Subcutaneous abdominal adipose tissue (tissue), 5 donors: ENCODE data around the gene UTP14A.

Source experiments
- H3K27ac ChIP-seq: one replicate; pipeline ENCODE4 v1.7.0; 2013; ENCODE audit warnings: low read depth, mild to moderate bottlenecking, inconsistent platforms, low read length, moderate library complexity
- H3K27me3 ChIP-seq, 5 donors: one replicate each; pipeline ENCODE4 v1.7.0; 2013; ENCODE audit warnings: low read length in 5 of 5, inconsistent platforms in 1 of 5; ENCODE audit not compliant: control insufficient read depth in 5 of 5, insufficient read depth in 4 of 5
- H3K36me3 ChIP-seq, 5 donors: one replicate each; pipeline ENCODE4 v1.7.0; 2013; ENCODE audit warnings: low read length in 5 of 5; ENCODE audit not compliant: control insufficient read depth in 5 of 5, insufficient read depth in 5 of 5
- H3K4me1 ChIP-seq, 5 donors: one replicate each; pipeline ENCODE4 v1.7.0; 2013; ENCODE audit warnings: low read length in 5 of 5, mild to moderate bottlenecking in 3 of 5, moderate library complexity in 1 of 5; ENCODE audit not compliant: control insufficient read depth in 5 of 5, insufficient read depth in 5 of 5
- H3K4me3 ChIP-seq, 5 donors: one replicate each; pipeline ENCODE4 v1.7.0; 2013; ENCODE audit warnings: low read length in 5 of 5, low read depth in 1 of 5
- H3K9ac ChIP-seq, 5 donors: one replicate each; pipeline ENCODE4 v1.7.0; 2013; ENCODE audit warnings: low read length in 5 of 5, mild to moderate bottlenecking in 4 of 5, moderate library complexity in 3 of 5
- H3K9me3 ChIP-seq, 5 donors: one replicate each; pipeline ENCODE4 v1.7.0; 2013; ENCODE audit warnings: low read length in 5 of 5; ENCODE audit not compliant: control insufficient read depth in 5 of 5
- donor health status: healthy.
- donor health status: healthy.
- donor health status: healthy.
- donor health status: healthy.
- donor health status: healthy.

The UTP14A gene

DNA sequence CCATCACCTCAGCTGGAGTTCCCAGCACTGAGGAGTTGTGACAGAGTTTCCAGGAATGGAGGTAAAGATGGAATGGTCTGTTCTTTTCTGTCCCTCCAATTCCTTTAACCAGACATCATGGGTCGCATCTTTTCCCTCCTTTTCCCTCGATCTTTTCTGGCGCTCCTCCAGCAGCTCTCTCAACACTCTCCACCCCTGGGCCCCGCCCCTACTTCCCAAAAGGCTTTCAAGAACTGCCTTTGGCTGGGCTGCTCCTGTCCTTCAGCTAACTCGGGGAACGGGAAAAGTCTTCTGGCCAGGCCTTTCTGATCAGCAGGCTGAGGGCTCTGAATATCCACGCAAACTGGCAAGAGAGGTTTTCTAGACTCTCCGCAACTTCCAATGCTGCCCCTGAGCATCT is 34.0 kb downstream of the UTP14A start:
- Histone ChIP-seq H3K27ac (no peak overlapping the region), H3K4me1 (no peaks in the 10 kb centered on the region), H3K9me3 (no peaks in the 10 kb centered on the region)

DNA sequence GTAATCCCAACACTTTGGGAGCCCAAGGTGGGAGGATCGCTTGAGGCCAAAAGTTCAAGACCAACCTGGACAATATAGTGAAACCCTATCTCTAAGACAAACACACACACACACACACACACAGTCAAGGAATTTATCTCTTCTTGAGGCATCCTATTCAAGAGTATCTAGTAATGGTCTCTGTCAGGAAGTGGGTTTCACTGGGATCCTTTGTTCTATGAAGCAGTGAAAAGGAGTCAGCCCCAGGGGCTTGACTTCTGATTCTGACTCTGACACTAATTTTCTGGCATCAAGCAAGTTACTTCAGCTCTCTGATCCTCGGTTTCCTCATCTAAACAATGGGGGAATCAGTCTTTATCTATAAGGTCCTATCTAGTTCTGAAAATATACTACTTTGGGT is 34.8 kb downstream of the UTP14A start:
- Histone ChIP-seq H3K27me3 (peaks cover 0 to 24% (median 9%) of the 10 kb centered on the region in 5 donors), H3K4me1 (no peaks in the 10 kb centered on the region), H3K27ac (no peak overlapping the region), H3K36me3 (no peaks in the 10 kb centered on the region), H3K4me3 (no peak overlapping the region), H3K9ac (no peak overlapping the region), H3K9me3 (no peaks in the 10 kb centered on the region)

More for the DNA sequence above, 34.0 kb downstream of the UTP14A start:
- no peak overlapping the region for H3K9ac ChIP-seq
- no peak overlapping the region for H3K4me3 ChIP-seq
- no peaks in the 10 kb centered on the region for H3K36me3 ChIP-seq
- H3K27me3 ChIP-seq = peaks cover 0 to 21% (median 9%) of the 10 kb centered on the region in 5 donors

DNA sequence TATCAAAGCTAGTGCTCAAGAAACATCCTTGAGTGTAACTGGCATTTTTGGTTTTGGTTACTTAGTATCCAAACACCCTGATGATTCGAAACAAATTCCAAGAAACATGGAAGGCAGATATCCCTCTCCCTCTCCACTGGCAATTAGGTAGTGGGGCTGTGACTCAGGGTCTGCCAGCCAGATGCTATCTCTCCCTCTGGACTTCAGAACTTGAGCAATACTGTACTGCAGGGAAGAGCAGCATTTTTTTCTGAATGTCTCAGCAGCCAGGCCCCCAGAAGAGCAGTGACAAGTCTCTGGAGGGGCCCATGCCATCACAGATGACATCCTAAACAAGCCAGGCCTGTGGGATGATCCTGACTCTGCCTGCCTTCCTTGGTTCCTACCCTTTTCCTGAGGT is 39.2 kb downstream of the UTP14A start:
- no peaks in the 10 kb centered on the region for H3K4me1 ChIP-seq
- H3K9ac ChIP-seq = no peak overlapping the region
- peaks cover 0 to 12% (median 2%) of the 10 kb centered on the region in 5 donors for H3K27me3 ChIP-seq
- no peak overlapping the region for H3K27ac ChIP-seq
- H3K9me3 ChIP-seq = no peaks in the 10 kb centered on the region
- H3K4me3 ChIP-seq = no peak overlapping the region
- no peaks in the 10 kb centered on the region for H3K36me3 ChIP-seq

DNA sequence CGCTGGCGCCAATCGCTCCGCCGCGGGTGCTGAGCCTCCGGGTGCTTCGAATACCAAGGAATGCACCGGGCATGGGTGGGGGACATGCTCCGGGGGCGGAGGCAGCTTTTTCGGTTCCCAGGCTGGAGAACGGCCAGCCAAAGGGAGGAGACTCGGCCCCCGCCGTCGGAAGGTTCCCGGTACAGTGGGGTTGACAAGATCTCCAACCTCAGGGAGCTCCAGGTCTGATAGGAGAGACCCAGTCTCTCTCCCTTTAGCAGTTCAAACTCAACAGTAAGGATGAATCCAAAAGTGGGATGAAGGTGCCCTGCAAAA is 47.3 kb downstream of the UTP14A start:
- H3K9ac ChIP-seq = no peak overlapping the region
- H3K36me3 ChIP-seq = no peaks in the 10 kb centered on the region
- H3K4me1 ChIP-seq = peaks cover 0 to 15% (median 10%) of the 10 kb centered on the region in 5 donors
- H3K27ac ChIP-seq = no peak overlapping the region
- peak overlapping the region in 1 of 5 donors; percentile 56 for H3K4me3 ChIP-seq
- peaks cover 5 to 23% (median 14%) of the 10 kb centered on the region in 5 donors for H3K27me3 ChIP-seq
- peaks cover 0 to 3% (median 0%) of the 10 kb centered on the region in 5 donors for H3K9me3 ChIP-seq

DNA sequence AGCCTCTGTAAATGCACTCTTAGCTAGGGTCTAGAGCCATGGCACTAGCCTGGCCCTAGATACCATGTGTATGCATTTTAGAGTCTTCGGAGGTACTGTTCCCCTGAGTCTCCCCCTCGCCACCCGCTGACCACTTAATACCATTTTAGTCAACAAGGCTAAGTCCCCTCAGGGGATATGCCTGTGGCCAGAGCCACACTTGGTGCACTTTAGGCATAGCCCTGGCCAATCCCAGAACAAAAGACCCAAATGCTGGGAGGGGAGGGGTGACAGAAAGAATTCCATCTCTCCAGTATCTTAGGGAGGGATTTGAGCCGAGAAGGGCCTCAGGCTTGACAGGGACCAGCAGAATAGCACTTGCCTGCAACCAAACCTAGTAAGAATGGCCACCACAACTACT is 47.9 kb downstream of the UTP14A start:
- Histone ChIP-seq H3K9ac (no peak overlapping the region), H3K27me3 (peaks cover 5 to 23% (median 14%) of the 10 kb centered on the region in 5 donors), H3K4me3 (no peak overlapping the region), H3K4me1 (peaks cover 0 to 15% (median 10%) of the 10 kb centered on the region in 5 donors), H3K36me3 (no peaks in the 10 kb centered on the region), H3K27ac (no peak overlapping the region), H3K9me3 (peaks cover 0 to 3% (median 0%) of the 10 kb centered on the region in 5 donors)

DNA sequence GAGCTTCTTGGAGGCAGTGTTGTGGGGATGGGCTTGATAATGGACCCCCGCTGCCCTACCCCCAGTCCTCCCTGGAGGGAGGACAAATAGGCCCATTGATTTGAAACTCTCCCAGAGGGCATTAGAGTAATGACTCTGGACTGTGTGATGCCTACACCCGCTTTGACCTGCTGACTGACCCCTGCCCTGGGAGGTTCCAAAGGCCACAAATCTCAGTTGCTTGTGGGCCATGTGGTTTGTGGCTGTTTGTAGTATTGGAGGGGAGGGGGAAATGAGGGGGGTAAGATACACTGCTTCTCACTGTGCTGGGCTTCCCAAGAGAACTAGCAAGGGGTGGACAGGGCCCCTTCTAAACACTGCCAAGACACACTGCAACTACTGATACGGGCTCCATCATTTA is 48.8 kb downstream of the UTP14A start:
- peaks cover 0 to 3% (median 0%) of the 10 kb centered on the region in 5 donors for H3K9me3 ChIP-seq
- no peak overlapping the region for H3K27ac ChIP-seq
- H3K4me3 ChIP-seq = no peak overlapping the region
- H3K36me3 ChIP-seq = no peaks in the 10 kb centered on the region
- H3K4me1 ChIP-seq = peaks cover 0 to 20% (median 14%) of the 10 kb centered on the region in 5 donors
- no peak overlapping the region for H3K9ac ChIP-seq
- H3K27me3 ChIP-seq = peaks cover 5 to 23% (median 16%) of the 10 kb centered on the region in 5 donors

DNA sequence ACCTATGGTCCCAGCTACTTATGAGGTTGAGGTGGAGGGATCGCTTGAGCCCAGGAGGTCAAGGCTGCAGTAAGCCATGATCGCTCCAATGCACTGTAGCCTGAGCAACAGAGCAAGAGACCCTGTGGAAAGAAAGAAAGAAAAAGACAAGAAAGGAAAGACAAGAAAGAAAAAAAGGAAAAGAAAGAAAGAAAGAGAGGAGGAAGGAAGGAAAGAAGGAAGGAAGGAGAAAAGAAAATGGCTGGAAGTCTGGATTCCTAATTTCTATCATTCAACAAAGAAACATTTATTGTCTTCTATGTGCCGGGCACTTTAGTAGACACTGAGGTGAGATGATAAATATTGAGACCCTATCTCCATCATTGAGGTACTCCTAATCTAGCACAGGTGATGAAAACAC is 49.7 kb downstream of the UTP14A start:
- Histone ChIP-seq H3K4me3 (no peak overlapping the region), H3K27ac (no peak overlapping the region), H3K4me1 (peaks cover 0 to 20% (median 14%) of the 10 kb centered on the region in 5 donors), H3K9ac (no peak overlapping the region), H3K36me3 (no peaks in the 10 kb centered on the region), H3K9me3 (peaks cover 0 to 3% (median 0%) of the 10 kb centered on the region in 5 donors), H3K27me3 (peaks cover 5 to 23% (median 16%) of the 10 kb centered on the region in 5 donors)

DNA sequence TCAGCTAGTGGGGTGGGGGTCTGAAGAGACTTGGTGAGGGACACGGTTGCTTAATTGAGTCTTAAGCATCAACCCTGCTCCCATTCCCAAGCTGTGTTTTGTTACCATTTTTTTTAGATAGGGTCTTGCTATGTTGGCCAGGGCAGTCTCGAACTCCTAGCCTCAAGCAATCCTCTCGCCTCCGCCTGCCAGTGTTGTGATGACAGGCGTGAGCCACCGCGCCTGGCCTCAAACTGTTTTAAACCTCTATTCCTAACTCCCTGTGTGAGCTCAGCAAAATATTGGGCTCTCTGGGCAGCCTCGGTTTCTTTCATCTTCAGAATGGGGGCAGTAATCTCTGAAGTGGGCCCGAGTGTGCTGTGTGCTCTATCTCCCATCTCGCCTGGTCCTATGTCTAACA is 50.2 kb downstream of the UTP14A start:
- Histone ChIP-seq H3K4me1 (peaks cover 0 to 20% (median 14%) of the 10 kb centered on the region in 5 donors), H3K27ac (no peak overlapping the region), H3K27me3 (peaks cover 5 to 23% (median 18%) of the 10 kb centered on the region in 5 donors), H3K9ac (no peak overlapping the region), H3K9me3 (peaks cover 0 to 3% (median 0%) of the 10 kb centered on the region in 5 donors), H3K4me3 (no peak overlapping the region), H3K36me3 (no peaks in the 10 kb centered on the region)

DNA sequence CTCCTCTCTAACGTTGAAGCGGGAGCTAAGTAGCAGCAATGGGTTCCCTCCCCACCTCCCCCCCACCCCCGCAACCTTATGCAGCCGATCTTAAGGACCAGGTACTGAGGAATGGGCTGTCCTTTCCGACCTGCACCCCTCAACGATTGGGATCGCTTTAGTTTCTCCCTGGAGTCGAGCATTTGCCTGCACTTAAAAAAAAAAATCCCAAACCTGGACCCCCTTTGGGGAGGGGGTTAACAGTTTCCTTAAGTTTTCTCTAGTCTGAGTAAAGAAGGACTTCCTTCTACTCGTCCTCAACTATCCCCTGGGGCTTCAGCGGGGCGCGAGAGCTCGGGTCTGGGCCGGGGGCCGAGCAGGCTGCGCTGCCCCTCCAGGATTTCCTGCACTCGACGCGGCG is 50.8 kb downstream of the UTP14A start:
- Histone ChIP-seq H3K4me1 (peaks cover 0 to 27% (median 16%) of the 10 kb centered on the region in 5 donors), H3K27ac (no peak overlapping the region), H3K9me3 (peaks cover 0 to 3% (median 0%) of the 10 kb centered on the region in 5 donors), H3K9ac (peak overlapping the region in 1 of 5 donors; percentile 42), H3K4me3 (peak overlapping the region in 2 of 5 donors; percentile 27 to 60), H3K36me3 (no peaks in the 10 kb centered on the region), H3K27me3 (peaks cover 7 to 23% (median 17%) of the 10 kb centered on the region in 5 donors)

DNA sequence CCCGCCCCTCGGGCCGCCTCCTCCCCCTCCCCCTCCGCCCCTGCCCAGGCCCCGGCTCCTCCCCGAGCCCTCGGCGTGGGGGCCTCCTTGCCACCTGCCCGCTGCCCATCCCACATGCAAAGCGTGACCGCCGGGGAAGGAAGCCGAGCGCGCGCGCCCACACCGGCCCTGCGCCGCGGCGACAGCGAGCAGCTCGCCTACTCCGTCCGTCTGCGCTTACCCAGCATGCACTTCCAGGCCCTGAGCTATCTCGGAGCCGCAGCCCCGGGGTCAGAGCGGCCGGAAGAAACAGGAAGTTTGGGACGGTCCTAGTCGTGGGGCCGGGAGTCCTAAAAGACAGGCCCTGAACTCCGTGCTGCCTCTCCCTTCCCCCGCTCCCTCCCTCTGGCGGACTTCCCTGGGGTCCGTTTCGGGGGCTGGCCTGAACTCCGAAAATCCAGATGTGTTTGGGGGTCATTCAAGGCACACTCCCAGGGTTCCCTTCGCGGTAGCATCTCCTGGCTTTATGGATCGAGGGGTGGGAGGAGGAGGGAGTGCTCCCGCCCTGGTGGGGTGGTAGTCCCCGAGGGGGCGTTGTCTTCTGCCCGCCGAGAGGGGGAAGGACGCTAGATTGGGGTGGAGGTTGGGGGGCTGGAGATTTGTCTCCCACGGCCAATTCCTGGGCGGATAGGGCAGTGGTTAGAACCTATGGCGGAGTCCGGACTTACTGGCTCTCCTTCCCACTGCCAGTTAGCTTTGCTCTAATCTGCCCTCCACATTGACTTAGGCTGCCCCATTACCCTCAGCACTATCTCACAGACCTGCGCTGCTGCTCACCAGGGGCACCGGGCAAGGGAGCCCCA is 51.5 kb downstream of the UTP14A start:
- H3K9ac ChIP-seq = peak overlapping the region in 3 of 5 donors; percentile 12 to 65 (median 49)
- H3K9me3 ChIP-seq = peaks cover 0 to 3% (median 0%) of the 10 kb centered on the region in 5 donors
- H3K27ac ChIP-seq = no peak overlapping the region
- peaks cover 4 to 19% (median 10%) of the 10 kb centered on the region in 5 donors for H3K27me3 ChIP-seq
- H3K4me1 ChIP-seq = peaks cover 0 to 24% (median 14%) of the 10 kb centered on the region in 5 donors
- peak overlapping the region; percentile 41 to 61 (median 55) for H3K4me3 ChIP-seq
- no peaks in the 10 kb centered on the region for H3K36me3 ChIP-seq
